HEK293 (cell line): ENCODE measurements around the gene FLNA.
A peak's percentile ranks its signal among the peaks of the same experiment; 100 is the strongest.
"Not testable (repeated sequence)": the region's sequence is repeated elsewhere in the genome, so short reads cannot be mapped to it uniquely, and the experiment has no call there.

ENCODE experiments used
- ZNF112 ChIP-seq: fragments of 450-650 bp; formaldehyde crosslinking; IDR thresholded peaks from 2 replicates; pipeline ENCODE4 v1.5.0; 2017; ENCODE audit warnings: missing biosample characterization, missing genetic modification characterization
- ZNF274 ChIP-seq, 2 experiments: fragments of 200-500 bp in 1 of 2; fragments of 450-650 bp in 1 of 2; sonication (Bioruptor generic) in 1 of 2; formaldehyde crosslinking in 1 of 2; IDR thresholded peaks; 2 replicates each; pipeline versions ENCODE4 v1.5.1 to v1.6.1; 2014 to 2016; ENCODE audit warnings: borderline replicate concordance in 1 of 2, inconsistent platforms in 1 of 2, low read length in 1 of 2, missing biosample characterization in 1 of 2, missing genetic modification characterization in 1 of 2
- ZNF292 ChIP-seq: fragments of 450-650 bp; formaldehyde crosslinking; IDR thresholded peaks from 2 replicates; pipeline ENCODE4 v1.5.1; 2016; ENCODE audit warnings: low read depth, missing biosample characterization, missing genetic modification characterization, borderline replicate concordance
- ZNF529 ChIP-seq: fragments of 450-650 bp; formaldehyde crosslinking; IDR thresholded peaks from 2 replicates; pipeline ENCODE4 v1.5.1; 2017; ENCODE audit warnings: missing genetic modification characterization, missing biosample characterization; ENCODE audit not compliant: insufficient replicate concordance
- TF ChIP-seq, protein P1 (sequence below): fragments of 450-650 bp; formaldehyde crosslinking; IDR thresholded peaks from 2 replicates; pipeline ENCODE4 v1.5.1; 2016; ENCODE audit warnings: missing biosample characterization, missing genetic modification characterization
- TF ChIP-seq, protein P2 (sequence below): sonication (generic); formaldehyde crosslinking; IDR thresholded peaks from 2 replicates; pipeline ENCODE4 v1.8.1; 2022; ENCODE audit warnings: mild to moderate bottlenecking, moderate library complexity, missing genetic modification reagents
- TF ChIP-seq, protein P3 (sequence below): fragments of 450-650 bp; formaldehyde crosslinking; conservative IDR thresholded peaks from 2 replicates; pipeline ENCODE4 v1.5.1; 2016; ENCODE audit warnings: low read depth, missing biosample characterization, missing genetic modification characterization

DNA sequence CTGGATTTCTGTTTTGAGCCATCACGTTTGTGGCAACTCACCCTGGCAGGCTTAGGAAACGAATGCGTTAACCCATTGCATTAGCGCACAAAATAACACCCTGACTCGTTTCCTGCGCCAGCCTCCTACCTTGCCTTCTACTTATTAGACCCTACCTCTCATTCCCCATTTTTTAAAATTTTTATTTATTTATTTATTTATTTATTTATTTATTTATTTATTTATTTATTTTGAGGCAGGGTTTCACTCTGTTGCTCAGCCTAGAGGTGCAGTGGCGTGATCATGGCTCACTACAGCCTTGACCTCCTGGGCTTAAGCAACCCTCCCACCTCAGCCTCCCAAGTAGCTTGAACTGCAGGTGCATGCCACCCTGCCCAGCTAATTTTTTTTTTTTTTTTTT, 71.4 kb downstream of the FLNA start:
- not testable (repeated sequence) for TF ChIP-seq ZNF274 (IDR thresholded peaks at IDR 0.05; ENCODE audit: low read length); ZNF274 (tag by site-specific recombination; IDR thresholded peaks at IDR 0.05; ENCODE audit: borderline replicate concordance); ZNF292; ZNF112
- TF ChIP-seq, protein P1, sequence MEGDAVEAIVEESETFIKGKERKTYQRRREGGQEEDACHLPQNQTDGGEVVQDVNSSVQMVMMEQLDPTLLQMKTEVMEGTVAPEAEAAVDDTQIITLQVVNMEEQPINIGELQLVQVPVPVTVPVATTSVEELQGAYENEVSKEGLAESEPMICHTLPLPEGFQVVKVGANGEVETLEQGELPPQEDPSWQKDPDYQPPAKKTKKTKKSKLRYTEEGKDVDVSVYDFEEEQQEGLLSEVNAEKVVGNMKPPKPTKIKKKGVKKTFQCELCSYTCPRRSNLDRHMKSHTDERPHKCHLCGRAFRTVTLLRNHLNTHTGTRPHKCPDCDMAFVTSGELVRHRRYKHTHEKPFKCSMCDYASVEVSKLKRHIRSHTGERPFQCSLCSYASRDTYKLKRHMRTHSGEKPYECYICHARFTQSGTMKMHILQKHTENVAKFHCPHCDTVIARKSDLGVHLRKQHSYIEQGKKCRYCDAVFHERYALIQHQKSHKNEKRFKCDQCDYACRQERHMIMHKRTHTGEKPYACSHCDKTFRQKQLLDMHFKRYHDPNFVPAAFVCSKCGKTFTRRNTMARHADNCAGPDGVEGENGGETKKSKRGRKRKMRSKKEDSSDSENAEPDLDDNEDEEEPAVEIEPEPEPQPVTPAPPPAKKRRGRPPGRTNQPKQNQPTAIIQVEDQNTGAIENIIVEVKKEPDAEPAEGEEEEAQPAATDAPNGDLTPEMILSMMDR (tag by site-specific recombination): not testable (repeated sequence)
- TF ChIP-seq, protein P2, sequence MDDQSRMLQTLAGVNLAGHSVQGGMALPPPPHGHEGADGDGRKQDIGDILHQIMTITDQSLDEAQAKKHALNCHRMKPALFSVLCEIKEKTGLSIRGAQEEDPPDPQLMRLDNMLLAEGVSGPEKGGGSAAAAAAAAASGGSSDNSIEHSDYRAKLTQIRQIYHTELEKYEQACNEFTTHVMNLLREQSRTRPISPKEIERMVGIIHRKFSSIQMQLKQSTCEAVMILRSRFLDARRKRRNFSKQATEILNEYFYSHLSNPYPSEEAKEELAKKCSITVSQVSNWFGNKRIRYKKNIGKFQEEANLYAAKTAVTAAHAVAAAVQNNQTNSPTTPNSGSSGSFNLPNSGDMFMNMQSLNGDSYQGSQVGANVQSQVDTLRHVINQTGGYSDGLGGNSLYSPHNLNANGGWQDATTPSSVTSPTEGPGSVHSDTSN (CRISPR knock-in tag): not testable (repeated sequence)
- TF ChIP-seq, protein P3, sequence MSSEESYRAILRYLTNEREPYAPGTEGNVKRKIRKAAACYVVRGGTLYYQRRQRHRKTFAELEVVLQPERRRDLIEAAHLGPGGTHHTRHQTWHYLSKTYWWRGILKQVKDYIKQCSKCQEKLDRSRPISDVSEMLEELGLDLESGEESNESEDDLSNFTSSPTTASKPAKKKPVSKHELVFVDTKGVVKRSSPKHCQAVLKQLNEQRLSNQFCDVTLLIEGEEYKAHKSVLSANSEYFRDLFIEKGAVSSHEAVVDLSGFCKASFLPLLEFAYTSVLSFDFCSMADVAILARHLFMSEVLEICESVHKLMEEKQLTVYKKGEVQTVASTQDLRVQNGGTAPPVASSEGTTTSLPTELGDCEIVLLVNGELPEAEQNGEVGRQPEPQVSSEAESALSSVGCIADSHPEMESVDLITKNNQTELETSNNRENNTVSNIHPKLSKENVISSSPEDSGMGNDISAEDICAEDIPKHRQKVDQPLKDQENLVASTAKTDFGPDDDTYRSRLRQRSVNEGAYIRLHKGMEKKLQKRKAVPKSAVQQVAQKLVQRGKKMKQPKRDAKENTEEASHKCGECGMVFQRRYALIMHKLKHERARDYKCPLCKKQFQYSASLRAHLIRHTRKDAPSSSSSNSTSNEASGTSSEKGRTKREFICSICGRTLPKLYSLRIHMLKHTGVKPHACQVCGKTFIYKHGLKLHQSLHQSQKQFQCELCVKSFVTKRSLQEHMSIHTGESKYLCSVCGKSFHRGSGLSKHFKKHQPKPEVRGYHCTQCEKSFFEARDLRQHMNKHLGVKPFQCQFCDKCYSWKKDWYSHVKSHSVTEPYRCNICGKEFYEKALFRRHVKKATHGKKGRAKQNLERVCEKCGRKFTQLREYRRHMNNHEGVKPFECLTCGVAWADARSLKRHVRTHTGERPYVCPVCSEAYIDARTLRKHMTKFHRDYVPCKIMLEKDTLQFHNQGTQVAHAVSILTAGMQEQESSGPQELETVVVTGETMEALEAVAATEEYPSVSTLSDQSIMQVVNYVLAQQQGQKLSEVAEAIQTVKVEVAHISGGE (tag by site-specific recombination): peak; percentile 88
- TF ChIP-seq ZNF529 (tag by site-specific recombination): peak; percentile 79
